Measurements from ENCODE around the gene EIF2S1. TPM values are rescaled to one million over a fixed set of nuclear protein-coding genes. Genes with fewer than 3 reads are reported as not detected.

EIF2S1 gene
- total RNA-seq, 4 donors from 2014 or later = 102 to 180 (median 150) TPM

- WGBS, 2 donors (ENCODE audit: low coverage in 1 of 2) = 22% methylated on average over 2 of the region's 3 CpGs; no CpG with 5 or more reads in 1 of the 2 donors
- no peaks in the 10 kb centered on the region for H3K36me3 ChIP-seq
- peaks cover 40% of the 10 kb centered on the region for H3K27me3 ChIP-seq
- peaks cover 0 to 8% (median 3%) of the 10 kb centered on the region in 3 donors for H3K4me1 ChIP-seq
- no peak for TF ChIP-seq POLR2AphosphoS5 (IDR thresholded peaks at IDR 0.05)
- TF ChIP-seq EP300 (IDR thresholded peaks at IDR 0.05) = no peak
- TF ChIP-seq CTCF (IDR thresholded peaks at IDR 0.05) = no peak
- no peak for TF ChIP-seq POLR2A (IDR thresholded peaks at IDR 0.05)
- H3K4me3 ChIP-seq = no peak overlapping the region
- no peak overlapping the region for H3K27ac ChIP-seq
- H3K9me3 ChIP-seq = no peaks in the 10 kb centered on the region
- ATAC-seq = no peak
Observed at GRCh38 chr14:67424539-67424938, 64.4 kb downstream of the EIF2S1 start.

- Histone ChIP-seq H3K9me3 (no peaks in the 10 kb centered on the region), H3K4me1 (peaks cover 0 to 8% (median 3%) of the 10 kb centered on the region in 3 donors), H3K36me3 (no peaks in the 10 kb centered on the region), H3K27ac (no peak overlapping the region), H3K27me3 (peaks cover 34% of the 10 kb centered on the region), H3K4me3 (no peak overlapping the region)
- TF ChIP-seq EP300 (IDR thresholded peaks at IDR 0.05) = no peak
- no peak for TF ChIP-seq POLR2A (IDR thresholded peaks at IDR 0.05)
- TF ChIP-seq POLR2AphosphoS5 (IDR thresholded peaks at IDR 0.05) = no peak
- no peak for TF ChIP-seq CTCF (IDR thresholded peaks at IDR 0.05)
- ATAC-seq = no peak
- 95% methylated on average over 3 of the region's 4 CpGs; no CpG with 5 or more reads in 1 of the 2 donors for WGBS, 2 donors (ENCODE audit: low coverage in 1 of 2)
Observed at GRCh38 chr14:67425608-67426007, 65.5 kb downstream of the EIF2S1 start.

GRCh38 chr14:67426161-67426560 lies 66.0 kb downstream of the EIF2S1 start:
- TF ChIP-seq POLR2A (IDR thresholded peaks at IDR 0.05) (no peak), CTCF (IDR thresholded peaks at IDR 0.05) (no peak), EP300 (IDR thresholded peaks at IDR 0.05) (no peak), POLR2AphosphoS5 (IDR thresholded peaks at IDR 0.05) (no peak)
- Histone ChIP-seq H3K27me3 (peaks cover 34% of the 10 kb centered on the region), H3K36me3 (no peaks in the 10 kb centered on the region), H3K4me3 (no peak overlapping the region), H3K4me1 (peaks cover 0 to 8% (median 3%) of the 10 kb centered on the region in 3 donors), H3K27ac (no peak overlapping the region), H3K9me3 (no peaks in the 10 kb centered on the region)
- WGBS, 2 donors (ENCODE audit: low coverage in 1 of 2) = 56 to 80% methylated on average over 6 to 7 of the region's 8 CpGs
- ATAC-seq = no peak

- TF ChIP-seq CTCF (IDR thresholded peaks at IDR 0.05) (peak; percentile 73 to 83 (median 80)), POLR2A (IDR thresholded peaks at IDR 0.05) (no peak)
- peaks cover 0 to 9% (median 3%) of the 10 kb centered on the region in 3 donors for H3K4me1 ChIP-seq
- peaks cover 34% of the 10 kb centered on the region for H3K27me3 ChIP-seq
- no peaks in the 10 kb centered on the region for H3K9me3 ChIP-seq
- ATAC-seq = peak; percentile 81
- no peaks in the 10 kb centered on the region for H3K36me3 ChIP-seq
- no peak overlapping the region for H3K27ac ChIP-seq
- no peak overlapping the region for H3K4me3 ChIP-seq
- WGBS, 2 donors (ENCODE audit: low coverage in 1 of 2) = 31 to 53% methylated on average over 3 to 29 of the region's 30 CpGs
Observed at GRCh38 chr14:67426983-67427606, 67.0 kb downstream of the EIF2S1 start.

- Histone ChIP-seq H3K4me3 (no peak overlapping the region), H3K36me3 (no peaks in the 10 kb centered on the region), H3K27me3 (peaks cover 29% of the 10 kb centered on the region), H3K27ac (no peak overlapping the region), H3K4me1 (peaks cover 0 to 12% (median 3%) of the 10 kb centered on the region in 3 donors), H3K9me3 (no peaks in the 10 kb centered on the region)
- ATAC-seq = no peak
- TF ChIP-seq POLR2A (IDR thresholded peaks at IDR 0.05) (no peak), CTCF (IDR thresholded peaks at IDR 0.05) (no peak), POLR2AphosphoS5 (IDR thresholded peaks at IDR 0.05) (no peak), EP300 (IDR thresholded peaks at IDR 0.05) (no peak)
- 69 to 100% methylated on average over 1 to 4 of the region's 7 CpGs for WGBS, 2 donors (ENCODE audit: low coverage in 1 of 2)
Observed at GRCh38 chr14:67428501-67429031, 68.4 kb downstream of the EIF2S1 start.
